Kidney (tissue), 14 donors: ENCODE results near the gene NCF2. TPM values are rescaled to one million over a fixed set of nuclear protein-coding genes. Genes with fewer than 3 reads are reported as not detected.

Experiments used
- DNase-seq, 5 donors: peaks; one replicate each; pipeline ENCODE4 v3.0.0-alpha.2; 2013 to 2020
- FAIRE-seq: peaks from 2 replicates; lab custom pipeline; 2012; peaks lifted over from hg19 to GRCh38; lab: Jason Lieb, UNC
- H3K27ac ChIP-seq, 2 donors: one replicate each; pipeline ENCODE4 v1.7.0; 2013; ENCODE audit warnings: low read depth in 2 of 2, low read length in 2 of 2, inconsistent platforms in 1 of 2
- H3K27me3 ChIP-seq: one replicate; pipeline ENCODE4 v1.7.1; 2013; ENCODE audit warnings: low read length, inconsistent platforms; ENCODE audit not compliant: control insufficient read depth, insufficient read depth
- H3K36me3 ChIP-seq, 3 donors: one replicate each; pipeline versions ENCODE4 v1.7.0 to v1.7.1; 2013; ENCODE audit warnings: low read length in 3 of 3, control low read depth in 1 of 3, inconsistent platforms in 1 of 3; ENCODE audit not compliant: insufficient read depth in 3 of 3, control insufficient read depth in 2 of 3
- H3K4me1 ChIP-seq, 3 donors: one replicate each; pipeline versions ENCODE4 v1.7.0 to v1.7.1; 2013; ENCODE audit warnings: low read length in 3 of 3, inconsistent platforms in 1 of 3, low read depth in 1 of 3; ENCODE audit not compliant: control insufficient read depth in 2 of 3, insufficient read depth in 2 of 3
- H3K4me3 ChIP-seq, 3 donors: one replicate each; pipeline versions ENCODE4 v1.7.0 to v1.8.1; 2013; ENCODE audit warnings: low read length in 3 of 3, control low read depth in 1 of 3, inconsistent platforms in 1 of 3
- H3K9ac ChIP-seq, 3 donors: one replicate each; pipeline versions ENCODE4 v1.7.0 to v1.7.1; 2013; ENCODE audit warnings: low read length in 3 of 3, control low read depth in 1 of 3, inconsistent platforms in 1 of 3
- H3K9me3 ChIP-seq, 3 donors: one replicate each; pipeline versions ENCODE4 v1.7.0 to v1.7.1; 2013; ENCODE audit warnings: low read length in 3 of 3, control low read depth in 1 of 3, inconsistent platforms in 1 of 3; ENCODE audit not compliant: control insufficient read depth in 2 of 3, insufficient read depth in 1 of 3
- intact Hi-C: fragments of 100-400 bp; cut with DNase I; formaldehyde crosslinking; loops from one replicate; pipeline ENCODE4 v1.11.1; 2022
- polyA plus RNA-seq: library from polyadenylated mRNA; stranded (reverse); fragments of 350-450 nt; fragmentation: Illumina TruSeq; extraction: RNeasy Lipid Tissue Mini Kit (QIAGEN cat#74804); gene quantifications from one replicate; pipeline ENCODE4 v1.2.3, GENCODE V29; 2014; ENCODE audit warnings: low read depth, low replicate concordance; ENCODE audit not compliant: insufficient read depth
- total RNA-seq: library from RNA; stranded (reverse); fragmentation: NEBNext Ultra II Directional; extraction: Animal tissue kit (Norgen Biotek cat#: 25700); gene quantifications from one replicate; pipeline ENCODE4 v1.2.1, GENCODE V29; 2021
- TF ChIP-seq, protein P1 (sequence below): IDR thresholded peaks from 3 replicates; pipeline ENCODE4 v1.5.1; 2012; ENCODE audit warnings: mild to moderate bottlenecking, moderate library complexity, borderline replicate concordance; ENCODE audit not compliant: insufficient read depth; ENCODE audit errors: extremely low read depth
- donor health status: control.
- donor health status: control.
- donor health status: control.
- donor health status: control.
- donor health status: control.
- donor health status: DM: yes; HTN: yes; CAD: no.
- donor health status: Normal renal cell carcinoma (clear cell type).

The NCF2 gene
- total and polyA plus RNA-seq, 2 donors from 2014 or later, result 2.5 to 16.7 TPM

DNA sequence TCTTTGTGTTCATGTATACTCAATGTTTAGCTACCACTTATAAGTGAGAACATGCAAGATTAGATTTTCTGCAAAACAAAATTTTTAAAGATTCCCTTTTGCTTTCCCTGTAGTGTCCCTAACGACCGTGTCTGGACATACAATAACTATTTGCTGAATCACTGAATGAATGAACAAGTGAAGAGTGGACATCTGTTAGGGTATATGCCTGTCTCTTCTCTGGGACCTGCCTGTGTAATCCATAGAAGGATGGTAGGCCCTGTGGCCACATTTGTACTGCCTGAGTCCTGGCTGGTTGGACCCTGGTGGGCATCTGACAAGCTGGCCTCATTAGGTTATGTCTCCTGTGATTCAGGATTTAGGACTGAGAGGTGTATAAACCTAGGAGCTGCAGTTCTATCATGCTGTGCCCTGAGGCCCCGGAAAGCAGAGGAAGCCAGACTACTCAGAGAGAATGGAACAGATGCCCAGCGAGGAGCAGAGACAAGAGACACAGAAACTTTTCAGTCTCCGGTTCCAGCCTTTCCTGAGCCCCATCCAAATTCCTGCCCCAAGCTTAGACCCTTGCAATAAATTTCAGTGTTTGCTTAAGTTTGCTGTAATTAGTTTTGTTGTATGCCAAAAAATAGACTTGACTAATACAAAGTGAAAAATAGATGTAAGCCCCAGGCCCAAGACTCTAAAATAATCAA is 7.5 kb upstream of the NCF2 start:
- no peaks in the 10 kb centered on the region for H3K36me3 ChIP-seq
- intact Hi-C loops, result no loop called here
- H3K4me3 ChIP-seq, result no peak overlapping the region
- FAIRE-seq (no peak), DNase-seq (peak in 1 of 5 donors; percentile 36)
- TF ChIP-seq, protein P1, sequence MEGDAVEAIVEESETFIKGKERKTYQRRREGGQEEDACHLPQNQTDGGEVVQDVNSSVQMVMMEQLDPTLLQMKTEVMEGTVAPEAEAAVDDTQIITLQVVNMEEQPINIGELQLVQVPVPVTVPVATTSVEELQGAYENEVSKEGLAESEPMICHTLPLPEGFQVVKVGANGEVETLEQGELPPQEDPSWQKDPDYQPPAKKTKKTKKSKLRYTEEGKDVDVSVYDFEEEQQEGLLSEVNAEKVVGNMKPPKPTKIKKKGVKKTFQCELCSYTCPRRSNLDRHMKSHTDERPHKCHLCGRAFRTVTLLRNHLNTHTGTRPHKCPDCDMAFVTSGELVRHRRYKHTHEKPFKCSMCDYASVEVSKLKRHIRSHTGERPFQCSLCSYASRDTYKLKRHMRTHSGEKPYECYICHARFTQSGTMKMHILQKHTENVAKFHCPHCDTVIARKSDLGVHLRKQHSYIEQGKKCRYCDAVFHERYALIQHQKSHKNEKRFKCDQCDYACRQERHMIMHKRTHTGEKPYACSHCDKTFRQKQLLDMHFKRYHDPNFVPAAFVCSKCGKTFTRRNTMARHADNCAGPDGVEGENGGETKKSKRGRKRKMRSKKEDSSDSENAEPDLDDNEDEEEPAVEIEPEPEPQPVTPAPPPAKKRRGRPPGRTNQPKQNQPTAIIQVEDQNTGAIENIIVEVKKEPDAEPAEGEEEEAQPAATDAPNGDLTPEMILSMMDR, result no peak
- H3K4me1 ChIP-seq, result peaks cover 0 to 4% (median 0%) of the 10 kb centered on the region in 3 donors
- no peak overlapping the region for H3K9ac ChIP-seq
- H3K9me3 ChIP-seq, result no peaks in the 10 kb centered on the region
- no peak overlapping the region for H3K27ac ChIP-seq
- H3K27me3 ChIP-seq, result no peaks in the 10 kb centered on the region

DNA sequence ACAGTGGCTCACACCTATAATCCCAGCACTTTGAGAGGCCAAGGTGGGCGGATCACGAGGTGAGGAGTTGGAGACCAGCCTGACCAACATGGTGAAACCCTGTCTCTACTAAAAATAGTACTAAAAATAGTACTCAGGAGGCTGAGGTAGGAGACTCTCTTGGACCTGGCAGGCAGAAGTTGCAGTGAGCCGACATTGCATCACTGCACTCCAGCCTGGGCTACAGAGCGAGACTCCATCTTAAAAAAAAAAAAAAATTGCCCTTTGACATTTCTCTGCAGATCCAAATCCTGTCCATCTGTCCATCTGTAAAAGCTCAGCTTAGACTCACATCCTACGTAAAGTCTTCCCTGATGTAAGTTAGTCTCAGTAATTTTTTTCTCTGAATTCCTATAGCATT is 6.2 kb upstream of the NCF2 start:
- no peak for FAIRE-seq
- Histone ChIP-seq H3K27ac (no peak overlapping the region), H3K36me3 (no peaks in the 10 kb centered on the region)

DNA sequence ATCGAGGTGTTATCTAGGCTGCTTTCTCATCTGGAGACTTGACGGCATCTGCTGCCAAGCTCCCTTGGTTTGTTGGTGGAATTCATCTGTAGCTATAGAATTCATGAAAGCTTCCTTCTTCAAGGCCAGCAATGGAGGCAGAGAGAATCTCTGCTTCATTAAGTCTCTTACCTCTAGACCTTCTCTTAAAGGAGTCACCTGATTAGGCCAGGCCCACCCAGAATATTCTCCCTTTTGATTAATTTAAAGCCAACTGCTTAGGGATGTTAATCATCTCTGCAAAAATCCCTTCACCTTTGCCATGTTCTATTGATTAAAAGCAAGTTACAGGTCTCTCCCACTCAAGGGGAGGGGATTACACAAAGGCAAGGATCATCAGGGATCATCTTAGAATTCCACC is 5.3 kb upstream of the NCF2 start:
- Histone ChIP-seq H3K9me3 (no peaks in the 10 kb centered on the region), H3K27ac (no peak overlapping the region), H3K27me3 (no peaks in the 10 kb centered on the region), H3K4me1 (peaks cover 0 to 4% (median 0%) of the 10 kb centered on the region in 3 donors), H3K9ac (no peak overlapping the region), H3K36me3 (no peaks in the 10 kb centered on the region), H3K4me3 (no peak overlapping the region)
- intact Hi-C loops, result no loop called here
- DNase-seq (no peak), FAIRE-seq (no peak)
- TF ChIP-seq, protein P1, result no peak

More for the DNA sequence above, 6.2 kb upstream of the NCF2 start:
- H3K27me3 ChIP-seq, result no peaks in the 10 kb centered on the region
- TF ChIP-seq, protein P1, result no peak
- H3K9me3 ChIP-seq, result no peaks in the 10 kb centered on the region
- no peak overlapping the region for H3K9ac ChIP-seq
- intact Hi-C loops, result no loop called here
- peaks cover 0 to 4% (median 0%) of the 10 kb centered on the region in 3 donors for H3K4me1 ChIP-seq
- no peak for DNase-seq
- no peak overlapping the region for H3K4me3 ChIP-seq
